Right ventricle myocardium superior (tissue), 1 donor: Measurements from ENCODE around the gene UTP25. TPM values are rescaled to one million over a fixed set of nuclear protein-coding genes. Genes with fewer than 3 reads are reported as not detected.

ENCODE experiments used
- ATAC-seq: fragments of 200-7000 bp; cut with Tn5 transposase; one replicate; pipeline ENCODE4 v1.9.1; 2020; ENCODE audit warnings: mild to moderate bottlenecking; ENCODE audit not compliant: poor library complexity
- DNase-seq: peaks from one replicate; pipeline ENCODE4 v3.0.0-alpha.2; 2020
- intact Hi-C: fragments of 100-400 bp; cut with DNase I; formaldehyde crosslinking; loops from one replicate; pipeline ENCODE4 v1.11.2; 2022
- total RNA-seq: library from RNA; stranded (reverse); fragmentation: NEBNext Ultra II Directional; extraction: Animal tissue kit (Norgen Biotek cat#: 25700); gene quantifications from one replicate; pipeline ENCODE4 v1.2.1, GENCODE V29; 2021
- donor health status: DM: no; HTN: yes; CAD: no; lungs with severe emphysema.

Gene UTP25
- total RNA-seq, 1 donor from 2014 or later = 2.1 TPM

GRCh38 chr1:209802780-209803152 is 25.0 kb upstream of the UTP25 start:
- intact Hi-C loops = no loop called here
- DNase-seq (no peak), ATAC-seq (no peak)

- ATAC-seq (no peak), DNase-seq (no peak)
- intact Hi-C loops = no loop called here
These were observed 24.2 kb upstream of the UTP25 start for GRCh38 chr1:209803568-209803967.

- DNase-seq (no peak), ATAC-seq (no peak)
- intact Hi-C loops = no loop called here
These were observed 22.4 kb upstream of the UTP25 start for GRCh38 chr1:209805341-209805781.

GRCh38 chr1:209805875-209806760 is 21.7 kb upstream of the UTP25 start, which contains the start of gene IRF6:
TSS of gene IRF6 (minus strand) at chr1:209806142. CDS start at chr1:209801413, 4,729 bp downstream.
- ATAC-seq (peak; percentile 80), DNase-seq (peak; percentile 88)
- intact Hi-C loops = no loop called here

- ATAC-seq = no peak
- intact Hi-C loops = no loop called here
- no peak for DNase-seq
These were observed 20.3 kb upstream of the UTP25 start for GRCh38 chr1:209807509-209807908.

GRCh38 chr1:209808059-209808581 is 19.7 kb upstream of the UTP25 start:
- intact Hi-C loops = no loop called here
- ATAC-seq (peak; percentile 83), DNase-seq (peak; percentile 59)

- DNase-seq = no peak
- no peak for ATAC-seq
- intact Hi-C loops = no loop called here
These were observed 18.2 kb upstream of the UTP25 start for GRCh38 chr1:209809611-209810010.

GRCh38 chr1:209810783-209811182 is 17.0 kb upstream of the UTP25 start:
- ATAC-seq = no peak
- intact Hi-C loops = no loop called here
- no peak for DNase-seq

GRCh38 chr1:209813902-209814301 is 13.9 kb upstream of the UTP25 start:
- ATAC-seq = no peak
- intact Hi-C loops = no loop called here
- DNase-seq = no peak

- intact Hi-C loops = no loop called here
- DNase-seq = no peak
- ATAC-seq = no peak
These were observed 12.3 kb upstream of the UTP25 start for GRCh38 chr1:209815490-209815889.

- no peak for DNase-seq
- ATAC-seq = no peak
- intact Hi-C loops = no loop called here
These were observed 11.8 kb upstream of the UTP25 start for GRCh38 chr1:209815931-209816341.

- ATAC-seq = no peak
- intact Hi-C loops = no loop called here
- no peak for DNase-seq
These were observed 10.8 kb upstream of the UTP25 start for GRCh38 chr1:209816923-209817322.

- DNase-seq (no peak), ATAC-seq (peak; percentile 15)
- intact Hi-C loops = no loop called here
These were observed 10.1 kb upstream of the UTP25 start for GRCh38 chr1:209817691-209818090.

GRCh38 chr1:209819058-209819457 is 8.7 kb upstream of the UTP25 start:
- intact Hi-C loops = no loop called here
- DNase-seq = no peak
- ATAC-seq = no peak

GRCh38 chr1:209820986-209821385 is 6.8 kb upstream of the UTP25 start:
- intact Hi-C loops = no loop called here
- DNase-seq (no peak), ATAC-seq (no peak)

GRCh38 chr1:209822706-209823105 is 5.1 kb upstream of the UTP25 start:
- DNase-seq (no peak), ATAC-seq (no peak)
- intact Hi-C loops = no loop called here

GRCh38 chr1:209823143-209824041 is 4.4 kb upstream of the UTP25 start:
- intact Hi-C loops = no loop called here
- ATAC-seq (peak; percentile 45), DNase-seq (no peak)

- intact Hi-C loops = no loop called here
- ATAC-seq = no peak
- no peak for DNase-seq
These were observed 2.0 kb upstream of the UTP25 start for GRCh38 chr1:209825591-209826434.
